ENCODE results near the gene GSX1. TPM values are rescaled to one million over a fixed set of nuclear protein-coding genes. Genes with fewer than 3 reads are reported as not detected.
"Not testable (repeated sequence)": the region's sequence is repeated elsewhere in the genome, so short reads cannot be mapped to it uniquely, and the experiment has no call there.

The GSX1 gene
- total RNA-seq, 1 experiment from 2014 or later = not detected

- no peak for DNase-seq (ENCODE audit: low read depth)
Measured at GRCh38 chr13:27794368-27794691, 2.0 kb downstream of the GSX1 start.

- no peak for DNase-seq (ENCODE audit: low read depth)
Measured at GRCh38 chr13:27794921-27795717, 2.8 kb downstream of the GSX1 start.

GRCh38 chr13:27795718-27796019 is 3.4 kb downstream of the GSX1 start:
- DNase-seq (ENCODE audit: low read depth) = no peak

- no peak for DNase-seq (ENCODE audit: low read depth)
Measured at GRCh38 chr13:27796544-27797227, 4.4 kb downstream of the GSX1 start.

- peak; percentile 33 for DNase-seq (ENCODE audit: low read depth)
Measured at GRCh38 chr13:27797228-27797624, 4.9 kb downstream of the GSX1 start.

- DNase-seq (ENCODE audit: low read depth) = no peak
Measured at GRCh38 chr13:27806744-27807387, 14.6 kb downstream of the GSX1 start.

GRCh38 chr13:27808851-27809550 is 16.7 kb downstream of the GSX1 start:
- peak; percentile 67 for DNase-seq (ENCODE audit: low read depth)

GRCh38 chr13:27810009-27810408 is 17.7 kb downstream of the GSX1 start:
- DNase-seq (ENCODE audit: low read depth) = no peak

GRCh38 chr13:27810461-27810860 is 18.2 kb downstream of the GSX1 start:
- peak; percentile 31 for DNase-seq (ENCODE audit: low read depth)

- no peak for DNase-seq (ENCODE audit: low read depth)
Measured at GRCh38 chr13:27813826-27814225, 21.5 kb downstream of the GSX1 start.

- DNase-seq (ENCODE audit: low read depth) = not testable (repeated sequence)
Measured at GRCh38 chr13:27817832-27818231, 25.5 kb downstream of the GSX1 start.

GRCh38 chr13:27820524-27821482 is 28.5 kb downstream of the GSX1 start:
- no peak for DNase-seq (ENCODE audit: low read depth)

- DNase-seq (ENCODE audit: low read depth) = no peak
Measured at GRCh38 chr13:27821566-27821965, 29.3 kb downstream of the GSX1 start.

- DNase-seq (ENCODE audit: low read depth) = peak; percentile 1
Measured at GRCh38 chr13:27822258-27822872, 30.1 kb downstream of the GSX1 start.

GRCh38 chr13:27822873-27823311 is 30.6 kb downstream of the GSX1 start:
- peak; percentile 3 for DNase-seq (ENCODE audit: low read depth)

- no peak for DNase-seq (ENCODE audit: low read depth)
Measured at GRCh38 chr13:27824121-27824520, 31.8 kb downstream of the GSX1 start.

GRCh38 chr13:27825072-27825471 is 32.8 kb downstream of the GSX1 start:
- DNase-seq (ENCODE audit: low read depth) = no peak

- DNase-seq (ENCODE audit: low read depth) = peak; percentile 80
Measured at GRCh38 chr13:27826379-27827353, 34.4 kb downstream of the GSX1 start.

- peak; percentile 3 for DNase-seq (ENCODE audit: low read depth)
Measured at GRCh38 chr13:27827646-27828045, 35.4 kb downstream of the GSX1 start.

- no peak for DNase-seq (ENCODE audit: low read depth)
Measured at GRCh38 chr13:27830010-27830409, 37.7 kb downstream of the GSX1 start.

Measured in M059J (cell line).